Measurements from ENCODE around the gene CFL2.

DNA sequence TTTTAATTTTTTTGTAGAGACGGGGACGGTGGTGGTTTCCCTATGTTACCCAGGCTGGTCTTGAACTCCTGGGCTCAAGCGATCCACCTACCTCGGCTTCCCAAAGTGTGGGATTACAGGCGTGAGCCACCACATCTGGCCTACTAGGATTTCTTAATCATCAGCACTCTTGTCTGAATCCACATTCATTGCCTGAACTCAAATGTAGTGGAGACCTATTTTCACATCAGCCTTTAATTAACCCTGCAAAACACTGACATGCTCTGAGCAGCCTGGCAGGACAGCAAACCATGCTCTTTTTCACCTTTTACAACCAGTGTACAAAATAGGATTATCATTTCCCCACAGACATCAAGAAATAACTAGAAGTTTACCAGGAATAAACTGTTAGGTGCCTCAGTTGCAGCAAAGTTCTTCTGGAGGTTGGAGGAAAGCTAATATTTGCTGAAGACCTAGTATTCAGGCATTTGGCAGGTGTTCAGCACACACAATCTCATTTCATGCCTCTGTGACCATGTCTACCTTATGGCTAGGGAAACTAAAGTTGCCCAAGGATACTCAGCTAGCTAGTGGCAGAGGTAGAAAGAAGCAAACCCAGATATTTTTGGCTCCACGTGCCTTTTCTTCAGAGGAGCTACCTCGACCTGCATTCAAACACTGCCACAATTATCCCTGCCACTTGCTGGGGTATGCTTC lies 37.7 kb downstream of the CFL2 start:
- TF ChIP-seq POLR2A (IDR thresholded peaks at IDR 0.05) (no peak), POLR2AphosphoS5 (IDR thresholded peaks at IDR 0.05) (no peak)
